ENCODE results near the gene PRG3.

PRG3 gene

GRCh38 chr11:57426439-57426928 lies 45.5 kb upstream of the PRG3 start:
- peak overlapping the region; percentile 86 for H3K4me3 ChIP-seq (replicated peaks; ENCODE audit: low read depth, low read length)

GRCh38 chr11:57425565-57426438 lies 44.9 kb upstream of the PRG3 start:
- peak overlapping the region; percentile 86 for H3K4me3 ChIP-seq (replicated peaks; ENCODE audit: low read depth, low read length)
- TF ChIP-seq CTCF (IDR thresholded peaks at IDR 0.05; ENCODE audit: insufficient read depth, low read length, poor library complexity, severe bottlenecking) = no peak
- peak; percentile 33 for DNase-seq (ENCODE audit: extremely low read depth, insufficient read length)
- H3K36me3 ChIP-seq (ENCODE audit: control insufficient read depth, insufficient read depth, low read length) = peaks cover 18% of the 10 kb centered on the region
- no peaks in the 10 kb centered on the region for H3K27me3 ChIP-seq (replicated peaks; ENCODE audit: control insufficient read depth, insufficient read depth, low read length)

More at GRCh38 chr11:57426439-57426928, 45.5 kb upstream of the PRG3 start:
- no peaks in the 10 kb centered on the region for H3K27me3 ChIP-seq (replicated peaks; ENCODE audit: control insufficient read depth, insufficient read depth, low read length)
- H3K36me3 ChIP-seq (ENCODE audit: control insufficient read depth, insufficient read depth, low read length) = peaks cover 11% of the 10 kb centered on the region
- no peak for TF ChIP-seq CTCF (IDR thresholded peaks at IDR 0.05; ENCODE audit: insufficient read depth, low read length, poor library complexity, severe bottlenecking)
- DNase-seq (ENCODE audit: extremely low read depth, insufficient read length) = no peak

- no peaks in the 10 kb centered on the region for H3K27me3 ChIP-seq (replicated peaks; ENCODE audit: control insufficient read depth, insufficient read depth, low read length)
- TF ChIP-seq CTCF (IDR thresholded peaks at IDR 0.05; ENCODE audit: insufficient read depth, low read length, poor library complexity, severe bottlenecking) = no peak
- peak; percentile 86 for DNase-seq (ENCODE audit: extremely low read depth, insufficient read length)
- peaks cover 24% of the 10 kb centered on the region for H3K36me3 ChIP-seq (ENCODE audit: control insufficient read depth, insufficient read depth, low read length)
- peak overlapping the region; percentile 86 for H3K4me3 ChIP-seq (replicated peaks; ENCODE audit: low read depth, low read length)
These were observed 44.0 kb upstream of the PRG3 start for GRCh38 chr11:57424792-57425564.

- Histone ChIP-seq H3K27me3 (replicated peaks; ENCODE audit: control insufficient read depth, insufficient read depth, low read length) (no peaks in the 10 kb centered on the region), H3K36me3 (ENCODE audit: control insufficient read depth, insufficient read depth, low read length) (peaks cover 30% of the 10 kb centered on the region), H3K4me3 (replicated peaks; ENCODE audit: low read depth, low read length) (peak overlapping the region; percentile 86)
- DNase-seq (ENCODE audit: extremely low read depth, insufficient read length) = no peak
- no peak for TF ChIP-seq CTCF (IDR thresholded peaks at IDR 0.05; ENCODE audit: insufficient read depth, low read length, poor library complexity, severe bottlenecking)
These were observed 43.3 kb upstream of the PRG3 start for GRCh38 chr11:57424137-57424791.

- Histone ChIP-seq H3K36me3 (ENCODE audit: control insufficient read depth, insufficient read depth, low read length) (peaks cover 36% of the 10 kb centered on the region), H3K27me3 (replicated peaks; ENCODE audit: control insufficient read depth, insufficient read depth, low read length) (no peaks in the 10 kb centered on the region), H3K4me3 (replicated peaks; ENCODE audit: low read depth, low read length) (no peak overlapping the region)
- DNase-seq (ENCODE audit: extremely low read depth, insufficient read length) = no peak
- TF ChIP-seq CTCF (IDR thresholded peaks at IDR 0.05; ENCODE audit: insufficient read depth, low read length, poor library complexity, severe bottlenecking) = no peak
These were observed 41.7 kb upstream of the PRG3 start for GRCh38 chr11:57422669-57423068.

All from GM06990 (cell line).